Measurements from ENCODE around the gene CCDC17. TPM values are rescaled to one million over a fixed set of nuclear protein-coding genes. Genes with fewer than 3 reads are reported as not detected.

CCDC17 gene
- total and polyA plus RNA-seq, 2 of the 8 experiments (the other 6 are each of a cell fraction or from before 2014, with no cell fraction given) = 0.95 to 2.0 TPM

DNA sequence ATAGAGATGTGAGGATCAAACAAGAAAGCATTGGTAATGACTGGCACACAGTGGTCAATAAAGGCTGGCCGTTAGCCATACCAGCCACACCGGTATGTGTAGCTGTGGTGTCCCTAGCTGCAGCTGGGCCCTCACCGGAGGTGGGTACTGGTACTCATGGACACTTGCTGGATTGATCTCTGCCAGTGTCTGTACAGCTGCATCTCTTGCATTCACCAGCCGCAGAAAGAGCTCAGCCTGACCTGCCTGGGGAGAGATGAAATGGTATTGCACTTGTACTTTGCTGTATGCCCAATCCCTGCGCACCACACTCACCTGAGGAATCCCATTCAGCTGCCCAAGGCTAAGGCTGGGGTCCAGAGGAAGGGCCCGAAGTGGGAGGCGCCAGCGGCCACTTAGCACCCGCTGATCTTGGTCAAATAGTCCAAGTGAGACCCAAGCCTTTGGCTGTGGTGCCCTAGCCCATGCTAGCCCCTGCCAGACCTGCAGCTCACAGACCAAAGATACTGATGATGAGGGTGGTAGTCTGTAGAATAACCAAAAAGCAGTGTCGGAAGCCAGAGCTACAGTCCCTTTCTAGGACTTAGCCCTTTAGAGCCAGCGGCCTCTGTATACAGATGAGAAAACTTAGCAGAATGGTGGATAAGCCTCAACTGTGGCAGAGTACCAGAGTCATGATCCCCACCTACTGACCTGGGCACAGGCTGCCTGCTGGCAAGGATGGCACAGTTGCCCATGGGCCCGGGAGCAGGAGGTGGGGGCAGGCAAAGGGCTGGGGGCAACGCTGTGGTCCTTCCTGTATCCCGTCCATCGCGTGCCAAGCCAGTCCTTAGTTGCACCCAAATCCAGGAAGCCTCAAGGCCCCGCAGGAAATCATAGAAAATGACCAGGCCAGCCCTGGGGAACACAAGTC lies 3.0 kb downstream of the CCDC17 start:
- DNase-seq (ENCODE audit: low read depth in 1 of 2, low spot score in 2 of 2) = peak in 1 of 2 experiments; percentile 56

More for the DNA sequence above, 3.0 kb downstream of the CCDC17 start:
- H2AFZ ChIP-seq (ENCODE audit: low read length) = no peak overlapping the region
- H3K36me3 ChIP-seq (ENCODE audit: control insufficient read depth in 2 of 4, insufficient read depth in 4 of 4, low read length in 3 of 4) = peaks cover 20 to 41% (median 24%) of the 10 kb centered on the region in 4 experiments
- H3K79me2 ChIP-seq (ENCODE audit: control insufficient read depth in 1 of 2, insufficient read depth in 2 of 2, low read length in 2 of 2) = no peaks in the 10 kb centered on the region
- H3K79me1 ChIP-seq (ENCODE audit: low read depth, low read length) = no peaks in the 10 kb centered on the region
- no peaks in the 10 kb centered on the region for H3K23me2 ChIP-seq (ENCODE audit: low read depth, low read length)
- H4K8ac ChIP-seq (ENCODE audit: extremely low read depth, insufficient read depth, low read length) = no peak overlapping the region
- no peak overlapping the region for H3K18ac ChIP-seq (ENCODE audit: extremely low read depth, low read length)
- no peaks in the 10 kb centered on the region for H3K27me3 ChIP-seq (replicated peaks in 1 of 4; ENCODE audit: control insufficient read depth in 3 of 4, extremely low read depth in 1 of 4, insufficient read depth in 3 of 4, low read length in 3 of 4)
- no peak for TF ChIP-seq NANOG (IDR thresholded peaks at IDR 0.05; ENCODE audit: insufficient read depth, low read depth, low read length, poor library complexity, severe bottlenecking)
- TF ChIP-seq GABPA (IDR thresholded peaks at IDR 0.05; ENCODE audit: borderline replicate concordance, insufficient read depth, low read length) = no peak
- TF ChIP-seq POLR2AphosphoS5 (IDR thresholded peaks at IDR 0.05; ENCODE audit: low read depth, low read length) = peak; percentile 60; the same call in 1 of the 2 replicates
- TF ChIP-seq POLR2A (IDR thresholded peaks at IDR 0.05; ENCODE audit: control extremely low read depth in 1 of 2, low read depth in 2 of 2, low read length in 2 of 2) = peak in 1 of 2 experiments; percentile 44; a peak in 2 of 3 replicates
- peaks cover 6 to 16% of the 10 kb centered on the region in 2 experiments for H4K20me1 ChIP-seq (replicated peaks in 1 of 2; ENCODE audit: control insufficient read depth in 1 of 2, insufficient read depth in 2 of 2, low read length in 2 of 2)
- H3K27ac ChIP-seq (ENCODE audit: low read depth, low read length) = no peak overlapping the region
- no peak overlapping the region for H3K4ac ChIP-seq (replicated peaks; ENCODE audit: insufficient read length, low read depth, low read length)
- no peaks in the 10 kb centered on the region for H3K9me3 ChIP-seq (ENCODE audit: insufficient read depth in 2 of 2, low read depth in 1 of 2, low read length in 1 of 2)
- no peaks in the 10 kb centered on the region; a peak in 1 of 7 replicates for H3K4me1 ChIP-seq (replicated peaks in 1 of 4; ENCODE audit: control insufficient read depth in 3 of 4, insufficient read depth in 4 of 4, low read length in 3 of 4)
- ChIA-PET POLR2A (ENCODE audit: partially characterized antibody) (interaction anchor here (1.4 to 6.0 kb wide), 8 partner anchors 8 to 108 kb away, joined by 5 to 47 read pairs (median 7); partner anchors contain the start of genes GPBP1L1, NASP and PRDX1), CTCF (ENCODE audit: partially characterized antibody) (interaction anchor here (0.6 to 1.3 kb wide), 4 partner anchors 8 to 561 kb away, joined by 3 to 4 read pairs (median 4); no protein-coding TSS in a partner anchor)
- H4K91ac ChIP-seq (replicated peaks; ENCODE audit: insufficient read length, low read length) = no peak overlapping the region
- no peak overlapping the region for H3K4me3 ChIP-seq (ENCODE audit: extremely low read depth in 1 of 4, insufficient read depth in 2 of 4, low read depth in 3 of 4, low read length in 4 of 4)
- no peak overlapping the region for H3K23ac ChIP-seq (ENCODE audit: insufficient read length)
- no peak overlapping the region for H2BK20ac ChIP-seq (ENCODE audit: low read length)
- no peak overlapping the region for H3K56ac ChIP-seq (replicated peaks; ENCODE audit: insufficient read length, low read depth, low read length)
- 0 out of 2 replicates have a peak overlapping the region, but pooled peaks have one; percentile 21 for H2BK5ac ChIP-seq (ENCODE audit: low read depth, low read length)
- H3K14ac ChIP-seq (ENCODE audit: insufficient read length) = no peak overlapping the region
- no peak overlapping the region for H3K4me2 ChIP-seq (ENCODE audit: insufficient read depth in 1 of 2, low read depth in 2 of 2, low read length in 2 of 2)
- WGBS, 2 experiments (ENCODE audit: extremely low coverage in 1 of 2, insufficient coverage in 1 of 2, insufficient read length in 1 of 2, insufficient replicate concordance in 2 of 2, low coverage in 1 of 2, low lambda C conversion rate in 2 of 2, missing lambda C conversion rate in 1 of 2) = 89% methylated on average over 17 of the region's 17 CpGs; no CpG with 5 or more reads in 1 of the 2 experiments
- H2AK5ac ChIP-seq (ENCODE audit: low read depth, low read length) = no peak overlapping the region
- H3K9ac ChIP-seq (replicated peaks in 1 of 4; ENCODE audit: extremely low read depth in 1 of 4, low read depth in 3 of 4, low read length in 3 of 4) = no peak overlapping the region
- FAIRE-seq = no peak
- no peak overlapping the region for H2BK12ac ChIP-seq (ENCODE audit: low read depth, low read length)
- no peak overlapping the region for H4K5ac ChIP-seq (ENCODE audit: insufficient read length, low read depth, low read length)
- no peak overlapping the region for H2BK15ac ChIP-seq (ENCODE audit: low read length)
- no peak overlapping the region for H2BK120ac ChIP-seq (replicated peaks; ENCODE audit: low read depth, low read length)
